Fibroblast of upper back skin (primary cell): ENCODE data around the gene ATP5F1D.

ENCODE experiments used
- DNase-seq: peaks from one replicate; pipeline ENCODE4 v3.0.0-alpha.2; 2013

The ATP5F1D gene

GRCh38 chr19:1220976-1221903, 20.3 kb upstream of the ATP5F1D start:
- DNase-seq: peak; percentile 35

- DNase-seq: no peak
Measured at GRCh38 chr19:1221904-1222255, 19.7 kb upstream of the ATP5F1D start.

DNA sequence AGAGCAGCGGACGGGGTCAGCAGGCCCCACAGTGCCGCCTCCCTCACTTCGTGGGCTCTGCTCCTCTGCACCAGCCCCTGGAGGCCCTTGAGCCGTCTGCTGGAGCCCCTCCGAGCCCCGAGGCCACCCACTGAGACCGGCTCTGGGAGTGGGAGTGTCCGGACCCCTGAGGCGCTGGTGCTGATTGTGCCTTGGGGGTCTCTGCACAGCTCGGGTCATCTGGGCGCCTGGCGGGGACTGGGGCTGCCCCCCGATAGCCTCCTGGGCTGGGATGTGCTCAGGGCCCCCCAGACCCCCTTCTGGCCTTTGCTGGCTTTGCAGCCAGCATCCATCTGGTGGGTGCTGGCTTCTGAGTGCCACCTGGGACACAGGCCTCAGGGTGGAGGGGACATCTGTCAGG, 19.2 kb upstream of the ATP5F1D start:
- DNase-seq: no peak

DNA sequence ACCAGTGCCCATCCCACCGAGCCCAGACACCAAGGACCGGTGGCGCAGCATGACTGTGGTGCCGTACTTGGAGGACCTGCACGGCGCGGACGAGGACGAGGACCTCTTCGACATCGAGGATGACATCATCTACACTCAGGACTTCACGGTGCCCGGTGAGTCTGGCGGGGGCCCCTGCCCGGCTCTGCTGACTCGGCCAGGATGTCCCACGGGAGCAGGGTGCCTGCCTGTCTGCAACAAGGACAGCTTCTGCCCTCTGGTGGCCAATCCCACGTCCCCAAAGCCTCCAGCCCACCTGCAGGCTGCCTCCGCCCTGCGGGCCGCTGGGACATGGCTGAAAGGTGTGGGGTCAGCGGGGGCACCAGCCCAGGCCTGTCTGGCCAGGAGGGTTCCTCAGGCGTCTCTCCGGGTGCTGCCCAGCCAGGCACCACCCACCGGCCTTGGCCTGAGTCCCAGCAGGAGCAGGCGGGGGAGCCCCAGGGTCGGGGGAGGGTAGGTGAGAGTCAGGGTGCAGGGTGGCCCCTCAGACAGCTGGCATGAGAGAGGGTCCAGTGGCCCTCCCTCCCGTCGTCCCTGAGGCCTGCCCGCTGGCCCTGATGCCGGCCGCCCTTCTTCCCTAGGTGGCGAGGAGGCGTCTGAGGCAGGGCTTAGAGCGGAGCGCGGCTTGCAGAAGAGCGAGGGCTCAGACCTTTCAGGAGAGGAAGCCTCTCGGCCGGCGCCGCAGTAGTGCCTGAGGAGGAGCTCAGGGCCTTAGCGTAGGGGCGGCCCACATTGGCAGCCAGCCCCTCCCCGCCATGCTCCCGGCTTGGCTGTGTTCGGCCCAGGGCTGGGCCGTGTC, 18.3 kb upstream of the ATP5F1D start:
- DNase-seq: peak; percentile 26

GRCh38 chr19:1224047-1224825, 17.3 kb upstream of the ATP5F1D start:
- no peak for DNase-seq

GRCh38 chr19:1224847-1225246, 16.7 kb upstream of the ATP5F1D start:
- no peak for DNase-seq

DNA sequence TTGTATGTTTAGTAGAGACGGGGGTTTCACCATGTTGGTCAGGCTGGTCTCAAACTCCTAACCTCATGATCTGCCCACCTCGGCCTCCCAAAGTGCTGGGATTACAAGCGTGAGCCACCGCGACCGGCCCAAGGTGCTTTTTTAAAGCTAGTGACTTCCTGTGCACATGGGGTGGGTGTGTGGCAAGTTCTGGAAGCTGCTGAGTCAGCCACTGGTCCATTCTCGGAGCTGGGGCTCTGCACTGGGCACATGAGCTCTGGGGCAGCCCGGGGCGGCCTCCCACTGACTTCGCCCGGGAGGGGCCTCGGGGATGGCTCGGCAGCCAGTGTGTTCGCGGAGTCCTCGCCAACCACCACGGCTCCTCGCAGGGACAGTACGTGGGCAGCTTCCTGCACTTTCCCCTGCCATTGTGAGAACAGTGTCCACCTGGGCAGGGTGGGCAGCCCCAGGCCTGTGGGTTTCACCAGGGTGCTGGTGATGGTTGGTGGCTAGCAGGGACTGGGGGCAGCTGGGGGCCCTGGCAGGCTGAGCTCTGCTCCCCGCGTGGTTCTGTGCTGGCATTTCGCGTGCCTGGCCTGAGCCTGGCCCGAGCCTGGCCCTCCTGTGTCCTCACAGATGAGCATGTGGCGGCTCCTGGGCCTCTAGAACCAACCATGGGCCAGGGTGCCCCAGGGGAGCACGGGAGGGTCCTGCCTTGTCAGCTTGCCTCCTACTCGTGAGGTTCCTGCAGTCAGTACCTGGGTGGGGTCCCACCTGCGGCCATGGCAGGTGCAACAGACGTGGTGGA, 15.9 kb upstream of the ATP5F1D start:
- no peak for DNase-seq

GRCh38 chr19:1226227-1226518, 15.4 kb upstream of the ATP5F1D start:
- no peak for DNase-seq

- DNase-seq: no peak
Measured at GRCh38 chr19:1226522-1227303, 14.8 kb upstream of the ATP5F1D start.

DNA sequence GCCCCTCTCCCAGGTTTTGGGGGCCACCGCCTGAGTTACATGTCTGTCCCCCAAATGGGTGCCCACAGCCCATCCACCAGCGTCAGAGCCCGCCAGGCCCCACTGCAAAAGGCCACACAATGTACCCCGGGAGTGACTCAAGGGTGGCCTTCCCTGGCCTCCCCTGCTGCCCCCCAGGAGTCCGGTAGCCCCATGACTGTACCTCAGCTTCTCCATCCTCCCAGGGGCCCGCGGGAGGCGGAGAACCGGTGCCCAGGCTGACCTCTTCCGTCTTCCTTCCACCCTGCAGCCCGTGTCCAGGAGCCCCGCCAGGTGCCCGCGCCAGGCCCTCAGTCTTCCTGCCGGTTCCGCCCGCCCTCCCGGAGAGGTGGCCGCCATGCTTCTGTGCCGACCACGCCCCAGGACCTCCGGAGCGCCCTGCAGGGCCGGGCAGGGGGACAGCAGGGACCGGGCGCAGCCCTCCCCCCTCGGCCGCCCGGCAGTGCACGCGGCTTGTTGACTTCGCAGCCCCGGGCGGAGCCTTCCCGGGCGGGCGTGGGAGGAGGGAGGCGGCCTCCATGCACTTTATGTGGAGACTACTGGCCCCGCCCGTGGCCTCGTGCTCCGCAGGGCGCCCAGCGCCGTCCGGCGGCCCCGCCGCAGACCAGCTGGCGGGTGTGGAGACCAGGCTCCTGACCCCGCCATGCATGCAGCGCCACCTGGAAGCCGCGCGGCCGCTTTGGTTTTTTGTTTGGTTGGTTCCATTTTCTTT, 14.1 kb upstream of the ATP5F1D start:
- no peak for DNase-seq

- no peak for DNase-seq
Measured at GRCh38 chr19:1228161-1228957, 13.2 kb upstream of the ATP5F1D start.

- DNase-seq: no peak
Measured at GRCh38 chr19:1229056-1229923, 12.3 kb upstream of the ATP5F1D start.

DNA sequence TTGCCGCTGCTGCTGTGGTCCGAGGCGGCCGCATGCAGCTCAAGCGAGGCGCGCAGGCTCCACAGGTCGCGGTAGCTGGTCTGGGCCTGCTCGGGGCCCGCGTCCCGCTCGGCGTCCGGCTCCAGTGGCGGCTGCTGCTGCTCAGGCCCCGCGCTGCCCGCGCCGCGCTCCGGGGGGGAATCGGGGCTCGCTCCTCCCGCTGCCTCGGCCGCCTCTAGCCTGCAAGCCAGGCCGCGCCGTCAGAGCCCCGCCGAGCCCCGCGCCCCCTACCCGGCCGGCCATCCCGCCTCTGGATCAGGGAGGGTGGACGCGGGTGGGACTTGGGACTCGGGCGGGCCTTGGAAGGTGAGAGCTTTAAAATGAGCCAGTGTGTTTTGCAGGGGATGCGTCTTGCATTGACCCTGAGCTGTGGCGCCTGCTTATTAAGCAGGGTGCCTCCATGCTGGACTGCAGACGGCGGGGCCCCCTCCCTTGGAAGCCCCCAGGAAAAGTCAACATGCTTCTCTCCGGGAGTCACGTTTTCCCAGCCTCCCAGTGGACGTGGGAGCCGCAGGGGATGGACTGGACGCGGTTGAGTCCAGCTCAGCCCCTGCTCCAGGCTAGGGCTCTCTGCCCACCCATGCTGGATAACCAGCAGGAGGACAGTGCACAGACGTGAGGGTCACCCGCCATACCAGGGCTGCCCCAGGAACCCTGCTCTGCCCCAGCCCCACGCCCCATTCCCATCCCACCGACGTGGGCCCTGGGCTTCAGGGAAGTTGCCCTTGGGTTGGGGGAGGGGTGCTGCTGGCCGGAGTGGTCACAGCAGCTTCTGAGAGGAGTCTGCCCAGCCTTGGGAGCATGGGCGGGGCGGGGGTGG, 11.4 kb upstream of the ATP5F1D start:
- no peak for DNase-seq

GRCh38 chr19:1230783-1231489, 10.6 kb upstream of the ATP5F1D start:
- no peak for DNase-seq

DNA sequence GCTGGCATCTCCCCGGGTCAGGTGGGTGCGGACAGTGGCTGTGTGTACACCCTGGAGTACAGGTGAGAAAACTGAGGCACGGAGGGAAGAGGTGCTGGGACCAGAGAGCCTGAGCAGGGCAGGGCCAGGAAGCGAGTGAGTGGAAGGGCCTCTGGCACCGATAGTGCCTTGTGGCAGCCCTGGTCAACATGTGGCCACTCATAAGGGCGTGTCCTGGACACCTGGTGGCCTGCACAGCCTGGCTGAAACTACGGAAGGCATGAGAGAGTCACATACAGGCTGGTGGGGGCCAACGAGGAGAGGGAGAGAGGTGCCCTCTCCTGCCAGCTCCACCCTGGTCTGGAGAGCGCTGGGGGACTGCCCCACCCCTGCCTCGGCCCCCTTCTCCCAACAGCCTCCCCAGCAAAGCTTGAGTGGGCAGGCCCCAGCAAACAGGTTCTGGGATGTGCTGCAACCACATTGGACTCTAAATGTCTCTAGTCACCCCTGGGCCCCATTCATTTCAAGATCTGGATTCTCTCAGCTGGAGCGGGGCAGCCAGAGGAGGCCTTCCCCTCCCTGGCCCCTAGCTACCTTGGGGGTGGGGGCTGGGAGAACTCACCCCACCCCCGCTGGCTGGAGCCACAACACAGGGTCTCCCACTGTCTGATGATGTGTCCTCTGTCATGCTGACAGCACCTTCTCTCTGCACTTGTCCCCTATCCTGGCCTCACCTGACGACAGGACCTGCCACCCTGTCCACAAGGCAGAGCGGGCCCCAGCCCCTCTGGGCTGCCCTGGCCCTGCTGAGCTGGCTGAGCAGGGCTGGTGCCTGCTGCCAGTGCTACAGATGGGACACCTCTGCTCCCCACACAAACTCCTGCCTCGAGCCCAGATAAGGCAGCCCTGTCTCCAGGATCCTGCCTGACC, 9.6 kb upstream of the ATP5F1D start:
- DNase-seq: no peak

DNA sequence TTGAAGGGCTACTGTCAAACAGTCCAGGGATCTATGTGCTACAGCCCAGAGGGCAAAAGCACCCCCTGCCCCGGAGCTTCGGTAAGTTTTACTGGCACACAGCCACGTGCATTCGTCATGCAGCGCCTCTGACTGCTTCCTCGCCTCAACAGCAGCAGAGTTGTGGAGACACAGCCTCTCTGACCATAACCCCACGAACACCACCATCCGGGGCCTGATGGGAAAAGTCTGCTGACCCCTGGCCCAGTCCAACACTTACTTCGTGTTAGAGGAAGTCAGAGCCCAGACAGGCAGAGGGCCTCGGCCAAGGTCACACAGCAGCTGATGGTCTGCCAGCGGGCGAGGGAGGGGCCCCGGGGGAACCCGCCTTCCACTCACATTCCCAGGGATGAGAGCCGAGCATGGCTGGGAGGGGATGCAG, 8.9 kb upstream of the ATP5F1D start:
- peak; percentile 59 for DNase-seq
